ENCODE measurements around the gene CIZ1. TPM values are rescaled to one million over a fixed set of nuclear protein-coding genes. Genes with fewer than 3 reads are reported as not detected.
A peak's percentile ranks its signal among the peaks of the same experiment; 100 is the strongest.

Gene CIZ1
- total and polyA plus RNA-seq, 9 of the 15 experiments (the other 6 are each of a cell fraction or from before 2014, with no cell fraction given): 6.6 to 329 (median 87.8) TPM

GRCh38 chr9:128218518-128219389 is 27.4 kb upstream of the CIZ1 start (continued):
- TF ChIP-seq MGA (IDR thresholded peaks at IDR 0.05): no peak
- TF ChIP-seq ARID3A (IDR thresholded peaks at IDR 0.05; ENCODE audit: borderline replicate concordance, low read depth, low read length): peak; percentile 69; the same call in 1 of the 2 replicates
- TF ChIP-seq HMGXB4 (CRISPR knock-in tag; IDR thresholded peaks at IDR 0.05): peak; percentile 94
- no peak for TF ChIP-seq BRCA1 (IDR thresholded peaks at IDR 0.05)
- TF ChIP-seq BRCA1 (CRISPR knock-in tag; IDR thresholded peaks at IDR 0.05): no peak
- no peak; the same call in 1 of the 2 replicates for TF ChIP-seq ZNF785 (CRISPR knock-in tag; IDR thresholded peaks at IDR 0.05)
- TF ChIP-seq HBP1 (CRISPR knock-in tag; IDR thresholded peaks at IDR 0.05): no peak

All from K562 (cell line).